VCaP (cell line): ENCODE data around the gene GABRB3.

Experiments
- H3K27ac ChIP-seq: fragments of 450-650 bp; 2 replicates; pipeline ENCODE4 v1.5.1; 2017
- CTCF ChIP-seq: fragments of 450-650 bp; conservative IDR thresholded peaks from 2 replicates; pipeline ENCODE4 v1.5.1; 2017; ENCODE audit warnings: mild to moderate bottlenecking, moderate library complexity

Gene GABRB3

GRCh38 chr15:26620528-26621458, 152.1 kb downstream of the GABRB3 start:
- peak overlapping the region; percentile 19; the same call in 1 of the 2 replicates for H3K27ac ChIP-seq
- TF ChIP-seq CTCF, result no peak

- no peak for TF ChIP-seq CTCF
- H3K27ac ChIP-seq, result peak overlapping the region; percentile 72
Measured at GRCh38 chr15:26615927-26616302, 157.0 kb downstream of the GABRB3 start.

GRCh38 chr15:26615188-26615926, 157.5 kb downstream of the GABRB3 start:
- peak overlapping the region; percentile 72 for H3K27ac ChIP-seq
- TF ChIP-seq CTCF, result no peak

GRCh38 chr15:26614734-26615133, 158.1 kb downstream of the GABRB3 start:
- H3K27ac ChIP-seq, result peak overlapping the region; percentile 72
- no peak for TF ChIP-seq CTCF

GRCh38 chr15:26598704-26599103, 174.2 kb downstream of the GABRB3 start:
- H3K27ac ChIP-seq, result no peak overlapping the region
- no peak for TF ChIP-seq CTCF

- no peak overlapping the region for H3K27ac ChIP-seq
- no peak for TF ChIP-seq CTCF
Measured at GRCh38 chr15:26595611-26596010, 177.3 kb downstream of the GABRB3 start.

GRCh38 chr15:26590676-26591075, 182.2 kb downstream of the GABRB3 start:
- TF ChIP-seq CTCF, result no peak
- no peak overlapping the region for H3K27ac ChIP-seq
